CD4-positive, alpha-beta T cell (primary cell): ENCODE data around the gene SEMA3D. TPM values are rescaled to one million over a fixed set of nuclear protein-coding genes. Genes with fewer than 3 reads are reported as not detected.

Experiments
- ATAC-seq: fragments of 200-7000 bp; cut with Tn5 transposase; one replicate; pipeline ENCODE4 v1.10.0; 2022; ENCODE audit warnings: mild to moderate bottlenecking; ENCODE audit not compliant: poor library complexity
- CTCF ChIA-PET: fragments of 350-600 bp; sonication (Branson Sonifier 250); formaldehyde crosslinking; loops from one replicate; lab custom pipeline; 2021; ENCODE audit warnings: antibody characterized with exemption, inconsistent platforms; lab: Charles Lee
- POLR2A ChIA-PET: fragments of 350-600 bp; sonication (Branson Sonifier 250); formaldehyde crosslinking; loops from one replicate; lab custom pipeline; 2021; ENCODE audit warnings: antibody characterized with exemption, inconsistent platforms; lab: Charles Lee
- DNase-seq, 14 experiments: peaks; one replicate each; pipeline ENCODE4 v3.0.0-alpha.2; 2013 to 2020; ENCODE audit warnings: mixed read lengths in 2 of 14
- H3K27ac ChIP-seq, 2 donors: one replicate each; pipeline versions ENCODE4 v1.5.1 to v1.7.0; 2013; ENCODE audit warnings: low read length in 2 of 2, low read depth in 1 of 2, mild to moderate bottlenecking in 1 of 2
- H3K27me3 ChIP-seq, 2 experiments: 1 replicate in 1 of 2; 2 replicates in 1 of 2; pipeline versions ENCODE4 v1.6.1 to v1.7.0; 2013; ENCODE audit warnings: low read length in 2 of 2, control low read depth in 1 of 2, mild to moderate bottlenecking in 1 of 2, moderate library complexity in 1 of 2; ENCODE audit not compliant: insufficient read depth in 2 of 2, control insufficient read depth in 1 of 2
- H3K36me3 ChIP-seq: one replicate; pipeline ENCODE4 v1.6.1; 2013; ENCODE audit warnings: low read length, control low read depth; ENCODE audit not compliant: insufficient read depth
- H3K4me1 ChIP-seq: one replicate; pipeline ENCODE4 v1.6.1; 2013; ENCODE audit warnings: low read length, control low read depth; ENCODE audit not compliant: insufficient read depth
- H3K4me3 ChIP-seq: one replicate; pipeline ENCODE4 v1.5.1; 2013; ENCODE audit warnings: mild to moderate bottlenecking, low read length, moderate library complexity
- H3K9me3 ChIP-seq, 2 experiments: 1 replicate in 1 of 2; 2 replicates in 1 of 2; pipeline versions ENCODE4 v1.6.1 to v1.7.0; 2013; ENCODE audit warnings: low read length in 2 of 2, mild to moderate bottlenecking in 2 of 2, control low read depth in 1 of 2, moderate library complexity in 1 of 2; ENCODE audit not compliant: control insufficient read depth in 1 of 2, insufficient read depth in 1 of 2
- H3K27ac Mint-ChIP-seq: one replicate; pipeline ENCODE4 v1.8.0; 2020; ENCODE audit warnings: mixed read lengths
- H3K27me3 Mint-ChIP-seq: one replicate; pipeline ENCODE4 v1.8.0; 2021; ENCODE audit warnings: mixed read lengths
- H3K36me3 Mint-ChIP-seq: one replicate; pipeline ENCODE4 v1.8.0; 2021; ENCODE audit warnings: low read depth, mixed read lengths
- H3K4me1 Mint-ChIP-seq: one replicate; pipeline ENCODE4 v1.8.0; 2021; ENCODE audit warnings: low read depth, mixed read lengths
- H3K4me3 Mint-ChIP-seq: one replicate; pipeline ENCODE4 v1.8.0; 2020; ENCODE audit warnings: mild to moderate bottlenecking, mixed read lengths
- H3K9me3 Mint-ChIP-seq: one replicate; pipeline ENCODE4 v1.8.0; 2020; ENCODE audit warnings: mixed read lengths
- CTCF ChIP-seq: fragments of 200-600 bp; IDR thresholded peaks from one replicate; pipeline ENCODE4 v1.8.0; 2022; ENCODE audit warnings: antibody characterized with exemption, mild to moderate bottlenecking
- intact Hi-C, 2 experiments: fragments of 100-400 bp; cut with DNase I in 1 of 2; cut with micrococcal nuclease in 1 of 2; formaldehyde crosslinking; loops; one replicate each; pipeline versions ENCODE4 v1.15.1 to v1.9.0; 2023 to 2025; cut with DNase I, micrococcal nuclease
- total RNA-seq, 174 experiments: library from RNA in 2 of 174; stranded (reverse) in 2 of 174; gene quantifications; one replicate each; pipeline ENCODE4 v1.2.3 and lab custom pipeline; 2021 to 2026

SEMA3D gene
- total RNA-seq, 2 experiments from 2014 or later = not detected

- Mint-ChIP-seq H3K36me3 (no peaks in the 10 kb centered on the region), H3K4me1 (no peaks in the 10 kb centered on the region), H3K4me3 (no peak overlapping the region), H3K9me3 (peaks cover 3% of the 10 kb centered on the region), H3K27me3 (peaks cover 31% of the 10 kb centered on the region), H3K27ac (no peak overlapping the region)
- H3K36me3 ChIP-seq = no peaks in the 10 kb centered on the region
- DNase-seq (no peak), ATAC-seq (no peak)
- intact Hi-C loops = no loop called here
- H3K27me3 ChIP-seq = peaks cover 12 to 14% of the 10 kb centered on the region in 2 experiments
- no peak overlapping the region for H3K4me3 ChIP-seq
- CTCF ChIA-PET = no interaction called here
- POLR2A ChIA-PET = no interaction called here
- no peaks in the 10 kb centered on the region for H3K4me1 ChIP-seq
- no peak overlapping the region for H3K27ac ChIP-seq
- TF ChIP-seq CTCF = no peak
- H3K9me3 ChIP-seq = peaks cover 0 to 26% of the 10 kb centered on the region in 2 experiments
Observed at GRCh38 chr7:85185424-85186082, 1.3 kb downstream of the SEMA3D start.

- H3K4me3 ChIP-seq = no peak overlapping the region
- no peak for DNase-seq
- TF ChIP-seq CTCF = no peak
Observed at GRCh38 chr7:85184599-85185423, 2.0 kb downstream of the SEMA3D start.

GRCh38 chr7:85183296-85183695 lies 3.6 kb downstream of the SEMA3D start:
- Histone ChIP-seq H3K9me3 (peaks cover 0 to 34% of the 10 kb centered on the region in 2 experiments), H3K27me3 (peaks cover 12 to 14% of the 10 kb centered on the region in 2 experiments), H3K4me3 (no peak overlapping the region), H3K36me3 (no peaks in the 10 kb centered on the region), H3K4me1 (no peaks in the 10 kb centered on the region), H3K27ac (no peak overlapping the region)
- Mint-ChIP-seq H3K27me3 (peaks cover 30% of the 10 kb centered on the region), H3K4me3 (no peak overlapping the region), H3K4me1 (no peaks in the 10 kb centered on the region), H3K27ac (no peak overlapping the region), H3K9me3 (peaks cover 4% of the 10 kb centered on the region), H3K36me3 (no peaks in the 10 kb centered on the region)
- no peak for TF ChIP-seq CTCF
- ChIA-PET CTCF (no interaction called here), POLR2A (no interaction called here)
- intact Hi-C loops = no loop called here
- ATAC-seq (no peak), DNase-seq (no peak)

More at GRCh38 chr7:85184599-85185423, 2.0 kb downstream of the SEMA3D start:
- no peak overlapping the region for H3K4me3 Mint-ChIP-seq
- H3K9me3 Mint-ChIP-seq = peaks cover 3% of the 10 kb centered on the region
- no peaks in the 10 kb centered on the region for H3K36me3 Mint-ChIP-seq
- no peaks in the 10 kb centered on the region for H3K4me1 Mint-ChIP-seq
- intact Hi-C loops = no loop called here
- Histone ChIP-seq H3K36me3 (no peaks in the 10 kb centered on the region), H3K4me1 (no peaks in the 10 kb centered on the region), H3K9me3 (peaks cover 0 to 26% of the 10 kb centered on the region in 2 experiments), H3K27me3 (peaks cover 12 to 14% of the 10 kb centered on the region in 2 experiments), H3K27ac (no peak overlapping the region)
- H3K27ac Mint-ChIP-seq = no peak overlapping the region
- ChIA-PET CTCF (no interaction called here), POLR2A (no interaction called here)
- H3K27me3 Mint-ChIP-seq = peaks cover 31% of the 10 kb centered on the region
- ATAC-seq = no peak
